K562 (cell line): ENCODE data around the gene RBMS3. TPM values are rescaled to one million over a fixed set of nuclear protein-coding genes. Genes with fewer than 3 reads are reported as not detected.

Experiments
- ATAC-seq: fragments of 200-7000 bp; cut with Tn5 transposase; 3 replicates; pipeline ENCODE4 v1.9.1; 2020; ENCODE audit warnings: moderate library complexity
- BruUV-seq: library from RNA; stranded (reverse); fragments of 400-500 nt; replicated peaks from 2 replicates; lab custom pipeline; 2021; lab: Mats Ljungman, UMichigan
- CTCF ChIA-PET: fragments of 300-600 bp; formaldehyde crosslinking; extraction: SDS; loops from one replicate; lab custom pipeline; 2021; ENCODE audit warnings: low intra/inter-chr PET ratio; lab: Yijun Ruan, JAX
- POLR2A ChIA-PET: fragments of 300-600, 350-650 bp; sonication (Branson Sonifier 250); formaldehyde crosslinking; extraction: SDS; loops from one replicate; lab custom pipeline; 2021; ENCODE audit warnings: antibody characterized with exemption, inconsistent platforms; lab: Yijun Ruan, JAX
- DNase-seq, 4 experiments: peaks; one replicate each; pipeline versions ENCODE4 v3.0.0 to v3.0.0-alpha.2; 2011 to 2018; ENCODE audit warnings: low spot score in 3 of 4, mixed read lengths in 3 of 4; ENCODE audit errors: extremely low read depth in 1 of 4
- FAIRE-seq: peaks from 2 replicates; lab custom pipeline; 2011; peaks lifted over from hg19 to GRCh38; lab: Jason Lieb, UNC
- H2AFZ ChIP-seq: 2 replicates; pipeline ENCODE4 v1.6.0; 2011; ENCODE audit warnings: low read depth, low read length, control low read depth, inconsistent platforms
- H3K27ac ChIP-seq: fragments of 200-600 bp; 3 replicates; pipeline ENCODE4 v1.8.0; 2011; ENCODE audit warnings: low read depth, mild to moderate bottlenecking, control low read depth, inconsistent platforms, low read length, moderate library complexity, mixed read lengths; ENCODE audit errors: extremely low read depth
- H3K27me3 ChIP-seq, 2 experiments: fragments of 300-600 bp in 1 of 2; 2 replicates in 1 of 2; 3 replicates in 1 of 2; pipeline versions ENCODE4 v1.6.0 to v1.8.0; 2011; ENCODE audit warnings: inconsistent platforms in 2 of 2, low read length in 2 of 2, mild to moderate bottlenecking in 1 of 2, mixed read lengths in 1 of 2, moderate library complexity in 1 of 2; ENCODE audit not compliant: control insufficient read depth in 2 of 2, insufficient read depth in 2 of 2
- H3K36me3 ChIP-seq: fragments of 300-600 bp; 3 replicates; pipeline ENCODE4 v1.8.0; 2011; ENCODE audit warnings: mild to moderate bottlenecking, low read length, inconsistent platforms; ENCODE audit not compliant: control insufficient read depth, insufficient read depth
- H3K4me1 ChIP-seq, 2 experiments: fragments of 200-600 bp in 1 of 2; replicated peaks in 1 of 2; 2 replicates in 1 of 2; 3 replicates in 1 of 2; pipeline versions ENCODE4 v1.5.1 to v1.8.0; 2011; ENCODE audit warnings: inconsistent platforms in 2 of 2, low read length in 2 of 2, mild to moderate bottlenecking in 1 of 2, mixed read lengths in 1 of 2, moderate library complexity in 1 of 2; ENCODE audit not compliant: control insufficient read depth in 2 of 2, insufficient read depth in 2 of 2
- H3K4me2 ChIP-seq: 2 replicates; pipeline ENCODE4 v1.6.1; 2011; ENCODE audit warnings: low read length, control low read depth, inconsistent platforms, mixed read lengths; ENCODE audit not compliant: insufficient read depth
- H3K4me3 ChIP-seq: fragments of 200-600 bp; sonication (generic), shearing (Covaris generic); 2 replicates; pipeline ENCODE4 v1.5.1; 2016; ENCODE audit warnings: control low read depth, inconsistent platforms
- H3K79me2 ChIP-seq: fragments of 200-600 bp; 3 replicates; pipeline ENCODE4 v1.8.0; 2011; ENCODE audit warnings: low read length, inconsistent platforms; ENCODE audit not compliant: control insufficient read depth, insufficient read depth
- H3K9ac ChIP-seq, 2 experiments: 2 replicates each; pipeline versions ENCODE4 v1.6.0 to v1.6.1; 2011; ENCODE audit warnings: low read depth in 2 of 2, low read length in 2 of 2, control low read depth in 1 of 2, inconsistent platforms in 1 of 2, mild to moderate bottlenecking in 1 of 2, mixed read lengths in 1 of 2; ENCODE audit not compliant: insufficient read depth in 1 of 2
- H3K9me1 ChIP-seq: one replicate; pipeline ENCODE4 v1.6.0; 2011; ENCODE audit warnings: inconsistent platforms, mild to moderate bottlenecking, low read length, moderate library complexity; ENCODE audit not compliant: control insufficient read depth, insufficient read depth
- H3K9me3 ChIP-seq: replicated peaks from 2 replicates; pipeline ENCODE4 v1.5.1; 2011; ENCODE audit warnings: low read depth, low read length, inconsistent platforms; ENCODE audit not compliant: control insufficient read depth, insufficient read depth
- H4K20me1 ChIP-seq: replicated peaks from 2 replicates; pipeline ENCODE4 v1.6.1; 2011; ENCODE audit warnings: low read length, inconsistent platforms, mixed read lengths; ENCODE audit not compliant: control insufficient read depth, insufficient read depth
- DEAF1 ChIP-seq: fragments of 450-650 bp; formaldehyde crosslinking; IDR thresholded peaks from 2 replicates; pipeline ENCODE4 v1.4.0; 2020; ENCODE audit warnings: mild to moderate bottlenecking, moderate library complexity
- E2F8 ChIP-seq: fragments of 450-650 bp; IDR thresholded peaks from 2 replicates; pipeline ENCODE4 v1.7.1; 2018; ENCODE audit warnings: mild to moderate bottlenecking, low read depth; ENCODE audit not compliant: partially characterized antibody
- FUS ChIP-seq: fragments of 200-400 bp; formaldehyde crosslinking; optimal IDR thresholded peaks from 2 replicates; pipeline ENCODE3; 2017; ENCODE audit warnings: low read depth, low read length
- GATAD2A ChIP-seq: fragments of 450-650 bp; IDR thresholded peaks from 2 replicates; pipeline ENCODE4 v1.6.1; 2017
- HCFC1 ChIP-seq: IDR thresholded peaks from 2 replicates; pipeline ENCODE4 v1.6.1; 2012; ENCODE audit warnings: low read depth, low read length, improper control_type of control experiment
- MTF1 ChIP-seq: fragments of 250-450 bp; sonication (Bioruptor Pico); IDR thresholded peaks from 2 replicates; pipeline ENCODE4 v1.9.0; 2021; ENCODE audit warnings: moderate library complexity, mild to moderate bottlenecking, inconsistent platforms, borderline replicate concordance
- SFPQ ChIP-seq: fragments of 200-400 bp; formaldehyde crosslinking; IDR thresholded peaks from 2 replicates; pipeline ENCODE4 v1.6.1; 2017; ENCODE audit warnings: mild to moderate bottlenecking, low read depth, low read length, moderate library complexity
- ZC3H4 ChIP-seq: sonication (generic); formaldehyde crosslinking; IDR thresholded peaks from 2 replicates; pipeline ENCODE4 v1.9.0; 2021; ENCODE audit warnings: missing genetic modification reagents, borderline replicate concordance
- ZNF431 ChIP-seq: sonication (generic); formaldehyde crosslinking; IDR thresholded peaks from 2 replicates; pipeline ENCODE4 v1.8.0; 2022; ENCODE audit warnings: mild to moderate bottlenecking, missing genetic modification reagents
- WGBS: fragments of 100-300 bp; shearing (Covaris generic); methylation state at CpG from one replicate; pipeline ENCODE4 v1.1.6; 2016; ENCODE audit warnings: low coverage, mixed read lengths; ENCODE audit not compliant: insufficient coverage; ENCODE audit errors: missing lambda C conversion rate; 5-methylcytosine and 5-hydroxymethylcytosine counted together
- in situ Hi-C: fragments of 300-500 bp; cut with MboI; formaldehyde crosslinking; loops from 4 replicates; pipeline ENCODE4 v1.15.0; 2018; ENCODE audit warnings: inconsistent platforms, mixed read lengths
- intact Hi-C: fragments of 100-400 bp; cut with micrococcal nuclease; formaldehyde crosslinking; loops from 2 replicates; pipeline ENCODE4 v1.14.2; 2022
- polyA plus RNA-seq, 8 experiments: library from polyadenylated mRNA; depleted of rRNA in 4 of 8; stranded (reverse) in 5 of 8; unstranded in 3 of 8; fragments of >200 nt; fragmentation: Nextera tagmentation in 2 of 8; fragmentation: Illumina TruSeq in 1 of 8; extraction: Ambion mirVana in 2 of 8; extraction: Trizol in 1 of 8; gene quantifications; 2 replicates each; pipeline versions ENCODE4 v1.2.1 to v1.2.3, GENCODE V29; 2011 to 2014; ENCODE audit warnings: inconsistent platforms in 1 of 8, missing spikeins in 1 of 8
- total RNA-seq, 7 experiments: library from RNA; depleted of rRNA in 6 of 7; stranded (reverse); fragments of >200 nt in 6 of 7; fragmentation: Illumina TruSeq in 2 of 7; extraction: Trizol in 2 of 7; gene quantifications; 2 replicates each; pipeline versions ENCODE4 v1.2.1 to v1.2.3, GENCODE V29; 2011 to 2021; ENCODE audit warnings: low replicate concordance in 1 of 7

RBMS3 gene
- total and polyA plus RNA-seq, 9 of the 15 experiments (the other 6 are each of a cell fraction or from before 2014, with no cell fraction given), result 0.20 TPM; not detected in 8

GRCh38 chr3:29567501-29567900, 286.6 kb downstream of the RBMS3 start:
- in situ Hi-C loops (no loop called here), intact Hi-C loops (no loop called here)
- H3K9ac ChIP-seq, result no peak overlapping the region
- no peak overlapping the region for H2AFZ ChIP-seq
- ChIA-PET POLR2A (no interaction called here), CTCF (no interaction called here)
- TF ChIP-seq GATAD2A, result no peak
- TF ChIP-seq FUS, result no peak
- no peak for TF ChIP-seq DEAF1
- DNase-seq (no peak), FAIRE-seq (no peak), ATAC-seq (no peak)
- no TSS peak for BruUV-seq
- H3K4me3 ChIP-seq, result no peak overlapping the region
- H3K79me2 ChIP-seq, result no peaks in the 10 kb centered on the region
- H3K9me3 ChIP-seq, result 0 out of 2 replicates have a peak, but pooled peaks cover under 1% of the 10 kb centered on the region
- WGBS, result 0% methylated on average over 4 of the region's 4 CpGs
- no peaks in the 10 kb centered on the region for H3K4me1 ChIP-seq
- H3K36me3 ChIP-seq, result no peaks in the 10 kb centered on the region
- no peaks in the 10 kb centered on the region for H4K20me1 ChIP-seq
- H3K27ac ChIP-seq, result no peak overlapping the region
- H3K9me1 ChIP-seq, result no peaks in the 10 kb centered on the region
- H3K27me3 ChIP-seq, result no peaks in the 10 kb centered on the region
- no peak overlapping the region for H3K4me2 ChIP-seq

DNA sequence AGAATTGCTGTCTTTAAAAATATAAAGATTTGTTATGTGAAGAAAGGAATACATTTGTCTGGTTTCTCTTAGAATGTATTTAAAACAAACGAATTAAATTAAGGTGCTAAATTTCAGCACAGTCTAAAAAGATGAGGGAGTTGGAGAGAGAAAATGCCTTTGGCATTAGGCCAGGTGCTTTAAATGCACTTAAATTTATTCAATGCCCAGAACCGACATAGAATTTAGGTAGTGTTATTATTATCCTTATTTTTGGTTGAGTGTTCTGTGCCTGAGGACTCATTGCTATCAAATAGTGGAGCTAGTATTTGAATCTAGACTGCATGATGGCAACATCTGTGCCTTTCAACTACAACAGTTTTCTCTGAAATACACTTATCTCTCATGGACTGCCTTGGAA, 287.5 kb downstream of the RBMS3 start:
- ChIA-PET CTCF (no interaction called here), POLR2A (no interaction called here)
- Histone ChIP-seq H3K4me3 (no peak overlapping the region), H3K4me2 (no peak overlapping the region), H2AFZ (no peak overlapping the region), H3K27ac (no peak overlapping the region), H3K4me1 (no peaks in the 10 kb centered on the region), H3K79me2 (no peaks in the 10 kb centered on the region), H3K9ac (no peak overlapping the region), H4K20me1 (no peaks in the 10 kb centered on the region), H3K9me1 (no peaks in the 10 kb centered on the region), H3K9me3 (no peaks in the 10 kb centered on the region), H3K36me3 (no peaks in the 10 kb centered on the region), H3K27me3 (no peaks in the 10 kb centered on the region)
- DNase-seq, result no peak
- no TSS peak for BruUV-seq
- WGBS, result 0% methylated on average over 2 of the region's 2 CpGs
- ATAC-seq, result no peak
- intact Hi-C loops, result no loop called here
- no peak for FAIRE-seq
- in situ Hi-C loops, result no loop called here
- TF ChIP-seq MTF1 (no peak), HCFC1 (no peak), ZC3H4 (CRISPR knock-in tag) (no peak), ZNF431 (CRISPR knock-in tag) (no peak), E2F8 (no peak), SFPQ (no peak)
